Kidney epithelial cell (primary cell): ENCODE results near the gene RAD51D. TPM values are rescaled to one million over a fixed set of nuclear protein-coding genes. Genes with fewer than 3 reads are reported as not detected.

Experiments
- DNase-seq: peaks from one replicate; pipeline ENCODE4 v3.0.0-alpha.2; 2010; ENCODE audit warnings: low read depth
- H3K27me3 ChIP-seq: 2 replicates; pipeline ENCODE4 v1.6.0; 2011; ENCODE audit warnings: low read length; ENCODE audit not compliant: control insufficient read depth, insufficient read depth
- H3K36me3 ChIP-seq: 2 replicates; pipeline ENCODE4 v1.5.1; 2011; ENCODE audit warnings: low read length; ENCODE audit not compliant: control insufficient read depth, insufficient read depth
- H3K4me3 ChIP-seq: 2 replicates; pipeline ENCODE4 v1.5.1; 2011; ENCODE audit warnings: low read depth, mild to moderate bottlenecking, control low read depth, low read length
- total RNA-seq: library from RNA; depleted of rRNA; stranded (reverse); fragments of >200 nt; gene quantifications from 2 replicates; pipeline ENCODE4 v1.2.3, GENCODE V29; 2015
- TF ChIP-seq, protein P1 (sequence below): IDR thresholded peaks from 2 replicates; pipeline ENCODE4 v1.5.1; 2011; ENCODE audit warnings: mild to moderate bottlenecking, moderate library complexity, low read length, control low read depth, inconsistent platforms; ENCODE audit not compliant: insufficient read depth, poor library complexity, severe bottlenecking

RAD51D gene
- total RNA-seq, 1 donor from 2014 or later: 18.4 TPM

DNA sequence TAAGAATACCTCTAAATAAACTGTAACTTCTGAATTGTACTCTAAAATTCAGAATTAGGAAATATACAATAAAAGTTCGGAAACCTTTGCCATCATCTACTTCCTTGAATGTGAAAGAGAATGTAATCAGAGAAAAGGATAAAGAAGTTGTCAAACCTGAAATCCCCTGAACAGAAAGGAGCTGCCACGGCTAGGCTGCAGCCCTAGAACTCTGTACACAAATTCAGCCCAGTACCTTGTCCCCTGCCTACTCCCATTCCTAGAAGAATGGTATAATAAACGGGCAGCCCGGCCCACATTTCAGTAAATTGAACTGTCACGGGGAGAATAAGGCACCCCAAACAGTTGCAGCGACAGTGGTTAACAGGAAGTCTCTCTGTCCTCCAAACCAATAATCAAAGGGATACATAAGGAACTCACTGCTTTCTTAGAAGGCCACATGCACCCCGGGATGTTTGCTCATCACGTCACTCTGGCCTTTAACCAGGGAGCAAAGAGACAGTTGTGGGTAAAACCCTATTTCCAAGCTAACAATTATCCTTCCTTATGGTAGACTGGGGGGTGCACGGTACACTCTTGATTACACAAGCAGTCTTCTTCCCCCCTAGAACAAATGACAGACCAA is 31.8 kb downstream of the RAD51D start:
- peak overlapping the region; percentile 71 for H3K4me3 ChIP-seq
- TF ChIP-seq, protein P1, sequence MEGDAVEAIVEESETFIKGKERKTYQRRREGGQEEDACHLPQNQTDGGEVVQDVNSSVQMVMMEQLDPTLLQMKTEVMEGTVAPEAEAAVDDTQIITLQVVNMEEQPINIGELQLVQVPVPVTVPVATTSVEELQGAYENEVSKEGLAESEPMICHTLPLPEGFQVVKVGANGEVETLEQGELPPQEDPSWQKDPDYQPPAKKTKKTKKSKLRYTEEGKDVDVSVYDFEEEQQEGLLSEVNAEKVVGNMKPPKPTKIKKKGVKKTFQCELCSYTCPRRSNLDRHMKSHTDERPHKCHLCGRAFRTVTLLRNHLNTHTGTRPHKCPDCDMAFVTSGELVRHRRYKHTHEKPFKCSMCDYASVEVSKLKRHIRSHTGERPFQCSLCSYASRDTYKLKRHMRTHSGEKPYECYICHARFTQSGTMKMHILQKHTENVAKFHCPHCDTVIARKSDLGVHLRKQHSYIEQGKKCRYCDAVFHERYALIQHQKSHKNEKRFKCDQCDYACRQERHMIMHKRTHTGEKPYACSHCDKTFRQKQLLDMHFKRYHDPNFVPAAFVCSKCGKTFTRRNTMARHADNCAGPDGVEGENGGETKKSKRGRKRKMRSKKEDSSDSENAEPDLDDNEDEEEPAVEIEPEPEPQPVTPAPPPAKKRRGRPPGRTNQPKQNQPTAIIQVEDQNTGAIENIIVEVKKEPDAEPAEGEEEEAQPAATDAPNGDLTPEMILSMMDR: no peak
- no peaks in the 10 kb centered on the region for H3K36me3 ChIP-seq
- H3K27me3 ChIP-seq: no peaks in the 10 kb centered on the region
- DNase-seq: no peak

DNA sequence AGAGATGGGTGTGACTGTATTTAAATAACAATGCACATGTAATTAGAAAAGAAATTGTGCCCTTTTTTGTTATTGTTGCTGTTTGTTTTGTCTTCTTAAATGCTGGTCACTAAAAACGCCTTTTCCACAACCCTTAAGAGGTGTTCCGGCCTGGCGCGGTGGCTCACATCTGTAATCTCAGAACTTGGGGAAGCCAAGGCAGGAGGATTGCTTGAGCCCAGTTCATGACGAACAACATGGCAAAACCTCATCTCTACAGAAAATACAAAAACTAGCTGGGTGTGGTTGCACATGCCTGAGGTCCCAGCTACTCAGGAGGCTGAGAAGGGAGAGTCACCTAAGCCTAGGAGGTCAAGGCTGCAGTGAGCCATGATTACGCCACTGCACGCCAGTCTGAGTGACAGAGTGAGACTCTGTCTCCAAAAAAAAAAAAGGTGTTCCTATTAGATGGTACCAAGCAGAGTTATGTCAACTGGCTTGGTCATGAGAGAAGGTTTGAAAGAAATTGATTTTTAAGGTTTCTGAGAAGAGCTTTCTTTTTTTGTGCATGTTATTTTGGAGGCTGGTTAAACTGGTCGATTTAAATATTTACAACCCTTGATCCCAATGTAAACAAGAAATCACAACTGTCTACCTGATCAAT is 32.6 kb downstream of the RAD51D start:
- TF ChIP-seq, protein P1: no peak
- Histone ChIP-seq H3K4me3 (no peak overlapping the region), H3K36me3 (no peaks in the 10 kb centered on the region), H3K27me3 (no peaks in the 10 kb centered on the region)
- DNase-seq: no peak

GRCh38 chr17:35086164-35086563 is 33.5 kb downstream of the RAD51D start:
- no peak overlapping the region for H3K4me3 ChIP-seq
- DNase-seq: no peak
- TF ChIP-seq, protein P1: no peak

DNA sequence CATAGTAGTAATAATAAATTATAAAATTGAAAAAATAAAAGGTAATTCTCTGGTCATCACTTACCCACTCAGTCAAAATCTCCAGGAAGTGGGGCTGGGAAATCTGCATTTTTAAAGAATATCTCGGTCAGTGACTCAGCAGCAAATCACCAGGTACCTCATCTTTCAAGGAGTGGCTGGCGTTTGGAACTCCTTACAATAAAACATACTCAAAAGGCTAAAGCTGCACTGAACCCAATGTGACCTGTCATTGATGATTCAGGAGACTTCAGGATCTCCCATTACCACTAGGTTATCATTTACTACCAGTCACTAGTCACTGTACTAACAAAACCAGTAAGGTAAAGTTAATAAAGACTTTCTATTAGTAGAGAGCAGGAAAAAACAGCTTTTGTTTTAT is 34.7 kb downstream of the RAD51D start:
- Histone ChIP-seq H3K36me3 (no peaks in the 10 kb centered on the region), H3K4me3 (no peak overlapping the region), H3K27me3 (no peaks in the 10 kb centered on the region)
- TF ChIP-seq, protein P1: no peak
- DNase-seq: peak; percentile 55

More at GRCh38 chr17:35086164-35086563, 33.5 kb downstream of the RAD51D start:
- Histone ChIP-seq H3K36me3 (no peaks in the 10 kb centered on the region), H3K27me3 (no peaks in the 10 kb centered on the region)

GRCh38 chr17:35083071-35083470 is 36.6 kb downstream of the RAD51D start:
- Histone ChIP-seq H3K4me3 (no peak overlapping the region), H3K36me3 (no peaks in the 10 kb centered on the region), H3K27me3 (no peaks in the 10 kb centered on the region)
- TF ChIP-seq, protein P1: no peak
- DNase-seq: no peak

DNA sequence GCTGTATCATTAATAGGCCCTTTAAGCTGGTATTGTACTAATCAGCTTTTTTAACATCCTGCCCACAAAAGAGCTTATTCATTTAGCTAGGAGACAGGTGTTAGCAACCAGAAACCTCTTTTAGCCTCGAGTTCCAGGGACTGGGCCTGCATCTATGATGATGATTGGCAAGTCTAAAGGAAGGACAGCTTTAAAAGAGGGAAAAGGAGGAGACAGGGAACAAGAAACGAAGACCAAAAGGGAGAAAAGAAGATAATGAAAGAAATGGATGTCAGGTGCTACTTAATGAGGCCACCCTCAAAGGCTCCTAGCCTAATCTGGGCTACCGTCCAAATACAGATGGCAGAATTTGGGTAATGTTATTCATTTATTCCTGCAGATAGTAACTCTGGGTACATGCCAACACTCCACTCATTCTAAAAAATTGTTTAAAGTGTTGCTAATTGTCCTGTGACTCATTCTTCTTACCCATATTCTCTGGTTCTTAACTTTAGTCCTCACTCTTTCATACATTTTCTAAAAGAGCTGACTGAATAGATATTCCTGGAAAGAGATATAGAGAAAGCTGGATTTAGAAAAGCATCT is 37.5 kb downstream of the RAD51D start:
- Histone ChIP-seq H3K27me3 (no peaks in the 10 kb centered on the region), H3K4me3 (no peak overlapping the region), H3K36me3 (no peaks in the 10 kb centered on the region)
- DNase-seq: peak; percentile 23
- TF ChIP-seq, protein P1: no peak
